G401 (cell line): ENCODE measurements around the gene CAPN5. TPM values are rescaled to one million over a fixed set of nuclear protein-coding genes. Genes with fewer than 3 reads are reported as not detected.

ENCODE experiments used
- DNase-seq: peaks from one replicate; pipeline ENCODE4 v3.0.0-alpha.2; 2015; ENCODE audit warnings: low spot score
- in situ Hi-C: cut with HindIII; loops from 2 replicates; pipeline ENCODE4 v1.10.0; 2016; ENCODE audit warnings: low sequenced_read_pairs, mixed read lengths
- total RNA-seq: library from RNA; depleted of rRNA; stranded (reverse); fragments of >200 nt; shearing (Covaris generic); gene quantifications from 2 replicates; pipeline ENCODE4 v1.2.3, GENCODE V29; 2014

Gene CAPN5
- total RNA-seq, 1 experiment from 2014 or later, result 5.6 TPM

GRCh38 chr11:77139201-77139600 lies 72.4 kb downstream of the CAPN5 start:
- no peak for DNase-seq
- in situ Hi-C loops, result no loop called here

GRCh38 chr11:77140231-77140851 lies 73.6 kb downstream of the CAPN5 start:
- no peak for DNase-seq
- in situ Hi-C loops, result no loop called here

DNA sequence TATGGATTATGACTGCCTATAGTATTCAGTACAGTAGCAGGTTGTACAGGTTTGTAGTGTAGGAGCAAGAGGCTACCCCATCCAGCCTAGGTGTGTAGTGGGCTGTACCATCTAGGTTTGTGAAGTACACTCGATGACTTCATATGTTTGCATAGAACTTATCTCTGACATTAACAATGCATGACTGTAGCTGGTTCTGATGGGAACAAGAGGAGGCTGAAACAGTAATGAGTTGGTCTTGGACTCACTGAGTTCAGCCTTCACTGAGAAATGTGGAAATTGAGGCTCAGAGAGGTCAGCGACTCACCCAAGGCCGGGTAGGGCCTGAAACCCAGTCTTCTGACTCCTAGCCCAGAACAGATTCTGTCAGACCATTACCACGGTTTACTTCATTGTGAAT lies 74.3 kb downstream of the CAPN5 start:
- DNase-seq, result no peak
- in situ Hi-C loops, result no loop called here

DNA sequence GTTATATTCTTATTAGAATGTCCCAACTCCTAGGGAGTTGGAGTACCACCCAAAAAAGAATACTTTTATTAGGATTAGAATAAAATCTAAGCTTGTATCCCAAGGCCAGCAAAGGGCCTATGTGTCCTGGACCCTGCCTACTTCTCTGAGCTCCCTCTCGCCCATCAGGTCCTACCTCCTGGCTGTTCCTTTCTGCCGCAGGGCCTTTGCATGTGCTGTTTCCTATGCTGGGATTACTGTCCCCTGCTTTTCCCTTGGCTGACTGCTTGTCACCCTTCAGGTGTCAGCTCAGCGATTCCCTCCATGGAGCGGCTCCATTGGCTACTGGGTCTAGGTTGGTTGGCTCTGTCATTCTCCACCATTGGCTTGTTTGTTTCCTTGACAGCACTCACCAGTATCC lies 74.7 kb downstream of the CAPN5 start:
- in situ Hi-C loops, result no loop called here
- DNase-seq, result no peak

GRCh38 chr11:77142091-77142975 lies 75.6 kb downstream of the CAPN5 start:
- no peak for DNase-seq
- in situ Hi-C loops, result no loop called here

DNA sequence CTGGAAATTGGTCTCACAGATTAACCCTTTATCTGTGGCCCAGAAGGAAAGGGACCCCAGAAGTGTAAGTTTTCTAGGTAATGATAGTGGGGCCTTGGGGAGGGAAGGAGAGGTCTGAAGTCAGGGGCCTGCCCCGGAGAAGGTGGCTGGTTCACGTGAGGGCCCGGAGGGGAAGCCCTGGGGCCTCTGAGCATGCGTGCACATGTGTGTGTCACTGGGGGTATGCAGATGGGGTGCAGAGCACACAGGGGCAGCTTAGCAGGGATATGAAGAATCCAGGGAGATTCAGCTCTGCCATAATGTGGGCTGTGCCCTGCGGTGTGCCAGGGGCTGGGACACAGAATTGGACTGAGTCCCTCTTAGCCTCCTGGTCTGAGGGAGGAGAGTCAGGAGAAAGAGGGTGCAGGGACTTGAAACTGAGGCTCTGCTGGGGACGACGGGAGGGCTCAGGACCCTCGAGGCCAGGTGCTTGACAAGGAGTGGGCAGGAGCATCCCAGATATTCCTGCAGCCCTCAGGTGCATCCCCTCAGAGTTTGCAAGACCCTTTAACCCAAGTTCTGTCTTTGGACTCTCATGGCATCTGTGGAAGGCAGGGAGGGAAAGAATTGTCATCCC lies 76.7 kb downstream of the CAPN5 start:
- no peak for DNase-seq
- in situ Hi-C loops, result no loop called here

DNA sequence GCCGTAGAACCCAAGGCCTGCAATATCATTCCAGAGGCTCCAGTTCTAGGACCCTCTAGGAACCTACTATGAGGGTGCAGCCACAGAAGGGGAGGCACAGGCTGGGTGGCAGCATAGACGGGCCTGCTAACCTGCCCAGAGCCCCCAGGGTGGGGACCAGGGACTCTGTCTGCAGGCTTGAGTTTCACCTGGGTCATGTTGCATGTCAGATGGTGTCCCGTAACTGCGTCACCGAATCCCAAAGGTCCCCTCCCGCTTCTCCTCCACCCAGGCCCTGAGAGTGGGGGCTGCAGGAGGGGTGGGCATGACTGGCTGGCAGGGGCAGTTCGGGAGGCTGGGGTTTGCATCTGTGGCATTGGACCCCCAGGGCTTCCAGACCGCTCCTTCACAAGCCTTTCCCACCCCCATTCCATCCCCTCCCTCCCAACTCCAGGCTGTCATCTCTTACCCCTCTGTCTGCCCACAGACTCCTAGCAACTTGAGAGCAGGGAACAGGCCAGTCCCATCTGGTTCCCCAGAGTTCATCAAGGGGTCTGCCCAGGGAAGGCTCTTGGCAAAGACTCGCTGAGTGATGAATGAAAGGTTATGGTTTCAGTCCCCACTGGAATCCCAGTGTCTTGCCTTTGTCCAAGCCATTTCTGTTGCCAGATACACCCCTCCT lies 77.6 kb downstream of the CAPN5 start:
- DNase-seq, result no peak
- in situ Hi-C loops, result no loop called here

DNA sequence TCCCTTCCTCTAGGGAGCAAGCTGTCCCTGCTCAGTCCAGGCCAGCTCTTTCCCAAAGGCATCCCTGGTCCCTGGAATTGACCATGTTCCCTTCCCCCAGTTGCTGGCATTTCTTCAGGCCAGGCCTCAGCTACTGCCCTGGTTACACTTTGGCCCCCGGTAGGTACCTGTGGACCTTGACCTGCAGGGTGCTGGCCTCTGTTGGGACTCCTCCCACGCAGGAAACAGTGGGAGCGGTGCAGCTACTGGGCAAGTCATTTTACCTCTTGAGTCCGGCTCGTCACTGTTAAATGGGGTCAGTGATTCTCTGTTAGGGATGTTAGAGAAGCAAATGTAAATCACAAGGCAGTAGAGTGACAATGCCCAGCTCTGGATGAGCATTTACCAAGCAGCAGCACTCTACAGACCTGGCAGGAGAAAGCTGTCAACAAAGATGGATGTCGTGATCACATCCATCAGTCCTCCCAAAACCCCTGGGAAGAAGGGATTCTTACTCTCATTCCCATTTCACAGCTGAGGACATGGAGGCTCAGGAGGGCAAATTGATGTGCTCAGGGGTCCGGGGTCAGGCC lies 78.2 kb downstream of the CAPN5 start:
- in situ Hi-C loops, result no loop called here
- no peak for DNase-seq

- DNase-seq, result peak; percentile 61
- in situ Hi-C loops, result no loop called here
Measured at GRCh38 chr11:77146261-77147035, 79.7 kb downstream of the CAPN5 start.

DNA sequence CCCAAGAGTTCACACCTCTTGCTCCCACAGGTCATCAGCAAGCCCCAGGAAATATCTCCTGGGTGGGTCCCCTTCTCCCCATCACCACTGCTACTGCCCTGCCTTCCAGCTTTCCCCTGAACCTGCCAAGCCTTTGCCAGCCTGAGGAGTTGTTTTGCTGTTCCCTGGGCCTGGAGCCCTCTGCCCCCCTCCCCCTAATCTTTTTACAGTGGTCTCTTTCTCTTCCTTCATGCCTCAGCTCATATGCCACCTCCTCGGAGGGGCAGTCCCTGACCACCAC lies 80.2 kb downstream of the CAPN5 start:
- in situ Hi-C loops, result no loop called here
- DNase-seq, result no peak

- DNase-seq, result no peak
- in situ Hi-C loops, result no loop called here
Measured at GRCh38 chr11:77147668-77148321, 81.0 kb downstream of the CAPN5 start.

DNA sequence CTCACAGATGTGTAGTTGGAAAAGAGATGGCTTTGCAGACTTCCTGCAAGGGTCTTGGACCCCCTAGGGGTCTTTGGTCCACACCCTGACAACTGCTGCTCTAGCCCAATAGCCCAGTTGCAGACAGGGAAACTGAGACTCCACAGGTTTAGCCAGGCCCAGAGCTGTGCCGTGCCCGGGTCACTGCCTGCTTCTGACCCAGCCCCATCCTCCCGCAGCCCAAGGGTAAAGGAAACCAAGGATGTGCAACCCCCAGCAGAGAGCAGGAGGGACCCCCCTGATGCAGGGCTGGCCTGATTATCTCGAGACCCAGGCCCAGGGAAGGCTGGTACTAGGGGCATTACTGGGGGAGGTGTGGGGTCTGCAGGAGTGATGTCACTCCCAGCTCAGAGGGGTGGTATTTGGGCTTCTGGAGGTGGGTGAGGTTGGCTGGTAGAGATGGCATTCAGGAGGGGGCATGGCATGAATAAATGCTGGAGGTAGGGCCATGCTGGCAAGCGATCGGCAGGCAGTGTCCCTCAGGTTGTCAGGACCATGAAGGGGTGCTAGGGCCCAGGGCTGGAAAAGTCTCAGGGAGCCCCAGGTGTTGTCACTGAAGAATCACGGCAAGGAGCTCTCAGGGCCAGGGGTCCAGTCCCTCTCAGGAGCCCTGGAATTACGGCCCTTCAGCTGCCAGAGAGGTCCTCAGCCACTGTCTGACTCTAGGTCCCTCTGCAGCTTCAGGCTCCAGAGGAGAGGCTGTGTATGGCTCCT lies 82.4 kb downstream of the CAPN5 start:
- no peak for DNase-seq
- in situ Hi-C loops, result no loop called here

DNA sequence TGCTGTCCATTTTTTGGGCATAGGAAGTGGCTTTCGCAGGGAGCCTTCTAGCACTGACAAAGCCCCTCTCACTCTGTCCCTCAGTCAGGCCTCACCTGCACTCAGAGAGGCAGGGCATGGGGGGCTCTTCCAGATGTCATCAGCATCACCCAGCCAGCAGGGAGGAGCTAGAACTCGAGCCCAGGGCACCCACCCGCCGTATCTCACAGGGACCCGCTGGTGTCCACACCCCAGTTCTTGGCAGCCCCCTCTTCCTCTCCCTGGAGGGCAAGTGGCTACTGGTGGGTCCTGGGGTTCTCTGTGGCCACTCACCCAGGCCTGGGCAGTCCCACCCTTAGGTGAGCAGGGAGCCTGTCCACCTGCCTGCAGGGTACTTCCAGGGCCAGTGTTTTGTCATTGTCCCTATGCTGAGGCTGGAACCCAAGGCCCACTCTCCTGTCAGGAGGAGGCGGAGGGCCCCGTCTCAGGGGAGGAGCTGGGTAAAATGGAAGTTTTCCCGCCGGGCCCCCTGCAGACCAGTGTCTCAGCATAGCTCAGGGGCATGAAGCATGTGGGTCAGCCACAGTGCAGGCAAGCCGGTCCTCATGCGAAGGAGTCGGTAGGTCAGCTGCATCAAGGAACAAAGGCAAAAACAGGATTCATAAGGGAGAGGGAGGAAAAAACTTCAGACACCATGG lies 83.1 kb downstream of the CAPN5 start:
- in situ Hi-C loops, result no loop called here
- no peak for DNase-seq

DNA sequence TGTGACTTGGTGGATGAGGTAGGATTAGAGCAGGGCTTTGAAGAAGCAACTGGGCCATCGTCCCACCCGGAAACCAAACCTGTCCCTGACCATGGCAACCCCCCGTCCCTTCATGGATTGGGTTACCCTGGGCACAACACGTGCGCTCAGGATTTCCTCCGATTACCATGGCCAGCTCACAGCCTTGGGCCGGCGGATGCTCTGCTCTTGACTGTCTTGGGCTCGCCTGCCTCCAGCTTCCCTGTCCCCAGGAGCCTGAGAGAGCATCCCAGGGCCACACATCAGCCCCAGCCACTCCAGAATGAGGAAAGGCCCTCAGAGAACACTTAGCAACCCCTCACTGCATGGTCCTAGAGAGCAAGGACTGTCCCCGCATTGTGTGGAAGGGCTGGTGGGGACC lies 84.1 kb downstream of the CAPN5 start:
- in situ Hi-C loops, result no loop called here

GRCh38 chr11:77151804-77152509 lies 85.2 kb downstream of the CAPN5 start:
- peak; percentile 40 for DNase-seq
- in situ Hi-C loops, result no loop called here

More for the DNA sequence above, 84.1 kb downstream of the CAPN5 start:
- no peak for DNase-seq

GRCh38 chr11:77152846-77153245 lies 86.1 kb downstream of the CAPN5 start:
- in situ Hi-C loops, result no loop called here
- DNase-seq, result no peak
